Erythroblast (primary cell): ENCODE measurements around the gene DPP4.

Source experiments
- GATA1 ChIP-seq: IDR thresholded peaks from 2 replicates; pipeline ENCODE4 v1.6.1; 2011; ENCODE audit warnings: low read depth, mild to moderate bottlenecking, control low read depth, low read length, moderate library complexity
- POLR2A ChIP-seq: IDR thresholded peaks from 2 replicates; pipeline ENCODE4 v1.6.1; 2011; ENCODE audit warnings: mild to moderate bottlenecking, low read length

DNA sequence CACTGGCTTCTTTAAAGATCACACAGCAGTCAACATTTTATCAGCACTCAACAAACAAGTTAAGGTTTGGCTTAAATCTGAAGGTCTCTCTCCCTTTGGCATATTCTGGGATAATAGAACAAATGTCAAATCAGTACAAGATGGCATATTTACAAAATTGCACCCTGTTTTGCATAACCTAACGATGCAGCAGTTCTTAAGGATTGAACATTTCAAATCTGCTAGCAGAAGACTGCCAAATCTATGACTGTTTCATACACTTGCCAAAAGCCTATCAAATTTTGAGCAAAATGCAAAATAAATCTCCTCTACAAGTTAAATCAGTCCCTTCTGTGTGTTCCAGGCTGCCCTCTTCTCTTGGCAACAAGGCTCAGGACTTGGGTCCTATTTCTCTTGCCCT lies 73.6 kb downstream of the DPP4 start:
- TF ChIP-seq POLR2A (no peak), GATA1 (no peak)
